22Rv1 (cell line): Measurements from ENCODE around the gene ARHGAP9.

ENCODE experiments used
- H3K27ac ChIP-seq: fragments of 450-650 bp; 2 replicates; pipeline ENCODE4 v1.5.1; 2017
- CTCF ChIP-seq: fragments of 450-650 bp; IDR thresholded peaks from 2 replicates; pipeline ENCODE4 v1.5.1; 2017; ENCODE audit warnings: mild to moderate bottlenecking
- ZFX ChIP-seq: fragments of 450-650 bp; IDR thresholded peaks from 2 replicates; pipeline ENCODE4 v1.6.1; 2017; ENCODE audit warnings: antibody characterized with exemption, borderline replicate concordance

The ARHGAP9 gene

GRCh38 chr12:57483466-57483865, 3.8 kb upstream of the ARHGAP9 start:
- no peak overlapping the region for H3K27ac ChIP-seq
- no peak for TF ChIP-seq CTCF
- TF ChIP-seq ZFX: no peak

- H3K27ac ChIP-seq: no peak overlapping the region
- TF ChIP-seq CTCF (no peak), ZFX (no peak)
Observed at GRCh38 chr12:57481671-57482070, 2.0 kb upstream of the ARHGAP9 start.

GRCh38 chr12:57479043-57479375, 657 bp downstream of the ARHGAP9 start:
- TF ChIP-seq ZFX (no peak), CTCF (no peak)
- H3K27ac ChIP-seq: no peak overlapping the region

GRCh38 chr12:57477710-57478681, 1.7 kb downstream of the ARHGAP9 start:
- H3K27ac ChIP-seq: no peak overlapping the region
- TF ChIP-seq CTCF (no peak), ZFX (no peak)

- no peak overlapping the region for H3K27ac ChIP-seq
- TF ChIP-seq ZFX (no peak), CTCF (no peak)
Observed at GRCh38 chr12:57476993-57477709, 2.5 kb downstream of the ARHGAP9 start.

GRCh38 chr12:57476162-57476992, 3.3 kb downstream of the ARHGAP9 start:
- no peak overlapping the region for H3K27ac ChIP-seq
- TF ChIP-seq CTCF: peak; percentile 71
- TF ChIP-seq ZFX: no peak
